ENCODE data around the gene B4GALNT4. TPM values are rescaled to one million over a fixed set of nuclear protein-coding genes. Genes with fewer than 3 reads are reported as not detected.
"Not testable (repeated sequence)": the region's sequence is repeated elsewhere in the genome, so short reads cannot be mapped to it uniquely, and the experiment has no call there.

The B4GALNT4 gene
- total and polyA plus RNA-seq, 12 donors, result 0.15 to 30.3 (median 1.6) TPM; not detected in 2

DNA sequence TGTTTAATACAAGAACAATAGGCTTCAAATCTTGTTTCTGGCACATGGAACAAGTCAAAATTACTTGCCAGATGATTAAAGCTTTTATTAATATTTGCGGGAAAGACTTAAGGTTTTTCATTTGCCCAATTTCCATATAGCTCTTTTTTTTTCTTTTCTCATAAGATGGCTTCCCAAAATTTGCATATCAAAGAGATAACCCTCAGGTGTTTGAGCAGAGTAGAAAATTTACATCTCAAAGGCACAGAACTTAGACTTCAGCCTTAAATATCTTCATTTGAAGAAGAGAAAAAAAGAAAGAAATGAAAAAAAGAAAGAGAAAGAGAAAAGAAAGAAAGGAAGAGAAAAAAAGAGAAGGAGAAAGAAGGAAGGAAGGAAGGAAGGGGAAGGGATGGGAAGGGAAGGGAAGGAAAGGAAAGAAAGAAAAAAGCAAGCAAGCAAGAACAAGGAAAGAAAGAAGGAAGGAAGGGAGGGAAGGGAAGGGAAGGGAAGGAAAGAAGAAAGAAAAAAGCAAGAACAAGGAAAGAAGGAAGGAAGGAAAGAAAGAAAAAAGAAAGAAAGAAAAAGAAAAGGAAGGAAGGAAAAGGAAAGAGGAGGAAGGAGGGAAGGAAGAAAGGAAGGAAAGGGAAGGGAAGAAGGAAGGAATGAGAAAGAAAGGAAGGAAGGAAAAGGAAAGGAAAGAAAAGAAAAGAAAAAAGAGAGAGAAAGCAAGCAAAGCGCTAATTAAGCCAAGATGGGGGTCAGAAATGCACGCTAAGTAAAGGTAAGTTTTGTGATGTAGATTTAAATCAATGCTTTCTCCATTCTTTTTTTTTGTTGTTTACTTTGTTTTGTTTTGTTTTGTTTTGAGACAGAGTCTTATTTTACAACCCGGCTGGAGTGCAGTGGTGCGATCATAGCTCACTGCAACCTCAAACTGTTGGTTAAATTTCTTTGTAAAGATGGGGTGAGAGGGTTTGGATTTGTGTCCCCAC lies 28.5 kb upstream of the B4GALNT4 start:
- no peak for DNase-seq
- 59 to 79% (median 64%) methylated on average over 5 of the region's 5 CpGs for WGBS, 4 donors
- no peak for TF ChIP-seq POLR2A (IDR thresholded peaks at IDR 0.05)
- TF ChIP-seq, protein P1, sequence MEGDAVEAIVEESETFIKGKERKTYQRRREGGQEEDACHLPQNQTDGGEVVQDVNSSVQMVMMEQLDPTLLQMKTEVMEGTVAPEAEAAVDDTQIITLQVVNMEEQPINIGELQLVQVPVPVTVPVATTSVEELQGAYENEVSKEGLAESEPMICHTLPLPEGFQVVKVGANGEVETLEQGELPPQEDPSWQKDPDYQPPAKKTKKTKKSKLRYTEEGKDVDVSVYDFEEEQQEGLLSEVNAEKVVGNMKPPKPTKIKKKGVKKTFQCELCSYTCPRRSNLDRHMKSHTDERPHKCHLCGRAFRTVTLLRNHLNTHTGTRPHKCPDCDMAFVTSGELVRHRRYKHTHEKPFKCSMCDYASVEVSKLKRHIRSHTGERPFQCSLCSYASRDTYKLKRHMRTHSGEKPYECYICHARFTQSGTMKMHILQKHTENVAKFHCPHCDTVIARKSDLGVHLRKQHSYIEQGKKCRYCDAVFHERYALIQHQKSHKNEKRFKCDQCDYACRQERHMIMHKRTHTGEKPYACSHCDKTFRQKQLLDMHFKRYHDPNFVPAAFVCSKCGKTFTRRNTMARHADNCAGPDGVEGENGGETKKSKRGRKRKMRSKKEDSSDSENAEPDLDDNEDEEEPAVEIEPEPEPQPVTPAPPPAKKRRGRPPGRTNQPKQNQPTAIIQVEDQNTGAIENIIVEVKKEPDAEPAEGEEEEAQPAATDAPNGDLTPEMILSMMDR (IDR thresholded peaks at IDR 0.05), result no peak
- intact Hi-C loops (cut with DNase I), result no loop called here
- no peaks in the 10 kb centered on the region for H3K27me3 ChIP-seq
- H3K9me3 ChIP-seq (replicated peaks in 1 of 3), result no peaks in the 10 kb centered on the region
- peaks cover 5 to 9% of the 10 kb centered on the region in 2 donors for H3K4me1 ChIP-seq (replicated peaks in 1 of 2)
- no peak overlapping the region for H3K27ac ChIP-seq
- H3K36me3 ChIP-seq (replicated peaks in 1 of 2), result no peaks in the 10 kb centered on the region
- no peak overlapping the region for H3K4me3 ChIP-seq

DNA sequence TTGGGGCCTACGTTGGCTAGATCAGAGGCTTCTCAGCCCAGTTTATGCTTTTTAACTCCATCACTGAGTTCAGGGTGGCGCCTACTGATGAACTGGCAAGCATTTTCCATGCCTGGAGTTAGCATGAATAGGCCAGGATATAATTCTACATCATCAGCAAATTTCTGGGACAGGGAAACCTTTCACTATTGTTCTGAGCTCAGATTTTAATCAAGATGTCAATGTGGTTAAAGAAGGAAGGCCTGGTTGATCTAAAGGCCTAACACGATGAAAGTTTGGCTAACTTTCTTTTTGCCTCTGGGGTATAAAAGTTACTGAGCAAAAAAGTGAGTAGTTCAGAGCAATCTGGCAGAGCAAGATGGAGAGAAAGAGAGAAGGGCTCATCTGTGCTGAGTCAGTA lies 27.0 kb upstream of the B4GALNT4 start:
- no peaks in the 10 kb centered on the region for H3K4me1 ChIP-seq (replicated peaks in 1 of 2)
- H3K9me3 ChIP-seq (replicated peaks in 1 of 3), result no peaks in the 10 kb centered on the region
- no peak for DNase-seq
- H3K27me3 ChIP-seq, result no peaks in the 10 kb centered on the region
- no peak overlapping the region for H3K27ac ChIP-seq
- intact Hi-C loops (cut with DNase I), result no loop called here
- H3K36me3 ChIP-seq (replicated peaks in 1 of 2), result no peaks in the 10 kb centered on the region
- TF ChIP-seq, protein P1 (IDR thresholded peaks at IDR 0.05), result no peak
- no peak for TF ChIP-seq POLR2A (IDR thresholded peaks at IDR 0.05)
- 67 to 79% (median 76%) methylated on average over 3 of the region's 3 CpGs for WGBS, 4 donors
- H3K4me3 ChIP-seq, result no peak overlapping the region

DNA sequence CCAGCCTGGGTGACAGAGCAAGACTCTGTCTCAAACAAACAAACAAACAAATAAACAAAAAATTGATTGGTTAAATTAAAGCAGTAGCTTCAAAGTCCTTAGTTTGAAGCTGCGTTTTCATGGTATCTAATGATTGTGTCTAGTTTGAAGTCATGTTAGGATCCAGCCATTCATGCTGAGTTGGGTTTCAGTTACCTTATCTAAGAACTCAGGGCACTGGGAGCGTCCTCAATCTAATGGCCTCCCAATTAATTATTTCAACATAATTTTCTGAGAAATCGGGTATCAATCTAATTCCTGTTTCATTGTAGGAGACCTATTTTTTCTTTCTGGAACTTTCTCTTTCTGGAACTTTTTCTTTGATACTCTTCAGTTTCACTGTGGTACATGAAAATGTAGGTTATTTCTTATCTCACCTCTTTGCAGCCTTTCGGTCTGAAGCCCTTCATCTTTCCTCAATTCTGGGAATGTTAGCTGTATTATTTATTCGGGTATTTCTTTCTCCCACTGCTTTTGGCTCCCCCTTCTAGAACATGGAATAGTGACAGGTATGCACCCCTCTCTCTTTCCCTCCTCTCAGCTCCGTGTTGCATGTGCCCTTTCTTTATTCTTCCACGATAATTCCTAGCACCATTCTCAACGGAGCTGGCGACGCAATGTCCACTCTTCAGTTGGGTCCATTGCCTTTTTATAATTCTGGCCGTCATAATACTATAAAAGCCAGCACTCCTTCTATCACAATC lies 24.3 kb upstream of the B4GALNT4 start:
- intact Hi-C loops (cut with DNase I), result no loop called here
- Histone ChIP-seq H3K36me3 (replicated peaks in 1 of 2) (no peaks in the 10 kb centered on the region), H3K4me1 (replicated peaks in 1 of 2) (no peaks in the 10 kb centered on the region), H3K27ac (no peak overlapping the region), H3K4me3 (no peak overlapping the region), H3K9me3 (replicated peaks in 1 of 3) (no peaks in the 10 kb centered on the region), H3K27me3 (no peaks in the 10 kb centered on the region)
- TF ChIP-seq, protein P1 (IDR thresholded peaks at IDR 0.05), result no peak
- TF ChIP-seq POLR2A (IDR thresholded peaks at IDR 0.05), result no peak
- WGBS, 4 donors, result 83 to 89% (median 86%) methylated on average over 11 of the region's 11 CpGs
- DNase-seq, result no peak

DNA sequence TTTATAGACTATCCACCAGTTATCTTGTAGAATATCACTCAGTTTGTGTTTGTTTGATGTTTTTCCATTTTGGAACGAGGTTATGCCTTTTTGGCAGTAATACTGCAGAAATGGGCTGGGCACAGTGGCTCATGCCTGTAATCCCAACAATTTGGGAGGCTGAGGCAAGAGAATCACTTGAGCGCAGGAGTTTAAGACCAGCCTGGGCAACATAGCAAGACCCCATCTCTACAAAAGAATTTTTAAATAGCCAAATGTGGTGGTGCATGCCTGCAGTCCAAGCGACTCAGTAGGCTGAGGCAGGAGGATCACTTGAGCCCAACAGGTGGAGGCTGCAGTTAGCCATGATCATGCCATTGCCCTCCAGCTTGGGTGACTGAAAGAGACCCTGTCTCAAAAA lies 22.8 kb upstream of the B4GALNT4 start:
- no peak overlapping the region for H3K4me3 ChIP-seq
- 77 to 83% (median 81%) methylated on average over 3 of the region's 3 CpGs for WGBS, 4 donors
- DNase-seq, result no peak
- no peaks in the 10 kb centered on the region for H3K9me3 ChIP-seq (replicated peaks in 1 of 3)
- H3K36me3 ChIP-seq (replicated peaks in 1 of 2), result no peaks in the 10 kb centered on the region
- TF ChIP-seq, protein P1 (IDR thresholded peaks at IDR 0.05), result no peak
- TF ChIP-seq POLR2A (IDR thresholded peaks at IDR 0.05), result no peak
- intact Hi-C loops (cut with DNase I), result no loop called here
- H3K4me1 ChIP-seq (replicated peaks in 1 of 2), result no peaks in the 10 kb centered on the region
- no peaks in the 10 kb centered on the region for H3K27me3 ChIP-seq
- no peak overlapping the region for H3K27ac ChIP-seq

DNA sequence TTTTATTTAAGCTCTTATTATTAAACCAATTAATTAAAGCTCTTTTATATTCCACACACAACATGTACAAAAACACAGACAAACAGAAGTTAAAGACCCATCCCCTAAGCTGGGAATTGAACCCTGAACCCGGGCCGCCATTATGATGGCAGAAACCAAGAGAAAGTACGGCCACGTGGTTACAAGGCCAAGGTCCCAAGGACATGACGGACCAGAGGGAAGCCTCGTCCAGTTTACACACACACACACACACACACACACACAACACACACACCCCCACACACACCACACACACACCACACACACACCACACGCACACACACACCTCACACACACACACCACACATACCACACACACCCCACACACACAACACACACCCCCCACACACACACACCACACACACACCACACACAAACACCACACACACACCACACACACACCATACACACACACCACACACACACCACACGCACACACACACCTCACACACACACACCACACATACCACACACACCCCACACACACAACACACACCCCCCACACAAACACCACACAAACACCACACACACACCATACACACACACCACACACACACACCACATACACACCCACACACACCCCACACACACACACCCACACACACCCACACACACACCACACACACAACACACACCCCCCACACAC lies 19.9 kb upstream of the B4GALNT4 start:
- H3K4me3 ChIP-seq; H3K4me1 ChIP-seq (replicated peaks in 1 of 2); intact Hi-C loops (cut with DNase I); H3K36me3 ChIP-seq (replicated peaks in 1 of 2); DNase-seq; H3K9me3 ChIP-seq (replicated peaks in 1 of 3); H3K27me3 ChIP-seq; H3K27ac ChIP-seq: not testable (repeated sequence)
- WGBS, 4 donors, result 50 to 65% (median 51%) methylated on average over 5 to 8 of the region's 8 CpGs

DNA sequence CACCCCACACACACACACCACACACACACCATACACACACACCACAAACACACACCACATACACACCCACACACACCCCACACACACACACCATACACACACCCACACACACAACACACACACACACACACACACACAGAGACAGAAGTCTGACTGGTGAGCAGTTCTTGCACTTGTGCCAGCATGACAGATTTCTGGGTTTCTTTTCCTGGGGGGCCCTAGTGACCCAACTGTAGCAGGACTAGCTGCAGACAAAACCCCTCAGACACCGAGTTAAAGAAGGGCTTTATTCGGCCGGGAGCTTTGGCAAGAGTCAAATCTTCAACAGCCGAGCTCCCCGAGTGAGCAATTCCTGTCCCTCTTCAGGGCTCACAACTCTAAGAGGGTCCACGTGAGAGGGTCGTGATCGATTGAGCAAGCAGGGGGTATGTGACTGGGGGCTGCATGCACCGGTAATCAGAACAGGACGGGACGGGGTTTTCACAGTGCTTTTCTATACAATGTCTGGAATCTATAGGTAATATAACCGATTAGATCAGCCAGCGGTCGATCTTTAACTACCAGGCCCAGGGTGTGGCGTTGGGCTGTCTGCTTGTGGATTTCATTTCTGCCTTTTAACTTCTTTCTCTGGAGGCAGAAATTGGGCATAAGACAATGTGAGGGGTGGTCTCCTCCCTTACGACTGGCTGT lies 19.1 kb upstream of the B4GALNT4 start:
- H3K27me3 ChIP-seq; H3K9me3 ChIP-seq (replicated peaks in 1 of 3); H3K36me3 ChIP-seq (replicated peaks in 1 of 2); H3K27ac ChIP-seq; intact Hi-C loops (cut with DNase I); H3K4me1 ChIP-seq (replicated peaks in 1 of 2); DNase-seq; H3K4me3 ChIP-seq: not testable (repeated sequence)
- WGBS, 4 donors, result 74 to 80% (median 79%) methylated on average over 10 to 16 of the region's 16 CpGs
